Measurements from ENCODE around the gene NUP160.

DNA sequence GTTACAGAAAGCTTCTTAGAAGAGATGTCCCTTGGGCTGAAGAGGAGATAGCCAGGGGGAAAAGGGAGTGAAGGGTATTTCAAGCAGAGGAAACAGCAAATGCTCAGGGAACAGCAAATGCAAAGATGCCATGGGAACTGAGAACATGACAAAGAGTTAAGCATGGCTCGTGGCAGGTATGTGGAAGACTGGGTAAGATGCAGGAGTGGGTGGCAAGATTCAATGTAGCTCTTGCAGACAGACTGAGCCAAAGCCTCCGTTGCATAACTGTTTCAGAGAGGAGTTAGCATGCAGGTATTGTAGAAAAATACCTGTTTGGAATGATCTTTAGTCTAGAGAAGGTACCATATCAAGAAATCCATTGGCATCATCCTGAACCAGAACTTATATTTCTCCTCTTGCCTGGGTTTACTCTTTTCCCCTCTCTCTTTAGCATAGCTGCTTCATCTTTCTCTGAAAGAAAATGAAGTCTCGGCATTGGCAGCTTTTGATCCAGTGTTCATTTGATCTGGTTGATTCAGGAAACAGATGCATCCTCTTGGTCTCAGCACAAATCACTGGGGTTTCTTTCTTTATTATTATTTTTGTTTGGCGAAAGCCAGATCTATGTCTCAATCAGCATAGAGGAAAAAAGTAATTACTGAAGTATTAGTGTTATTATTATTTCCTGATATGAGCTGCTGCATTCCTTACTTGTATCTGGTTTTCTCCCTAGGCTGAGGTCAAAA is 41.7 kb upstream of the NUP160 start:
- TF ChIP-seq EGR1 (IDR thresholded peaks at IDR 0.05): no peak
- TF ChIP-seq TAF1 (IDR thresholded peaks at IDR 0.05; ENCODE audit: low read depth): no peak
- no peak for TF ChIP-seq FOXM1 (IDR thresholded peaks at IDR 0.05; ENCODE audit: borderline replicate concordance, low read depth)
- TF ChIP-seq, protein P1, sequence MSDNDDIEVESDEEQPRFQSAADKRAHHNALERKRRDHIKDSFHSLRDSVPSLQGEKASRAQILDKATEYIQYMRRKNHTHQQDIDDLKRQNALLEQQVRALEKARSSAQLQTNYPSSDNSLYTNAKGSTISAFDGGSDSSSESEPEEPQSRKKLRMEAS (IDR thresholded peaks at IDR 0.05): no peak
- TF ChIP-seq RAD21 (IDR thresholded peaks at IDR 0.05; ENCODE audit: low read depth): no peak
- no peak for TF ChIP-seq EP300 (IDR thresholded peaks at IDR 0.05; ENCODE audit: borderline replicate concordance)
